CD4-positive, CD25-positive, alpha-beta regulatory T cell (primary cell): Measurements from ENCODE around the gene PIP5K1B. TPM values are rescaled to one million over a fixed set of nuclear protein-coding genes. Genes with fewer than 3 reads are reported as not detected.
A peak's percentile ranks its signal among the peaks of the same experiment; 100 is the strongest.

Experiments used
- ATAC-seq, 2 donors: fragments of 150-1000 bp; cut with Tn5 transposase; one replicate each; pipeline ENCODE4 v1.10.0; 2021; ENCODE audit warnings: low read depth in 2 of 2, moderate number of reproducible peaks in 2 of 2, moderate library complexity in 1 of 2
- DNase-seq, 3 donors: peaks; one replicate each; pipeline versions ENCODE4 v3.0.0 to v3.0.0-alpha.2; 2012 to 2022; ENCODE audit warnings: mixed read lengths in 1 of 3
- H3K27ac ChIP-seq: one replicate; pipeline ENCODE4 v1.7.0; 2013; ENCODE audit warnings: mild to moderate bottlenecking, low read length; ENCODE audit not compliant: insufficient read depth, poor library complexity, severe bottlenecking
- H3K27me3 ChIP-seq: one replicate; pipeline ENCODE4 v1.7.0; 2013; ENCODE audit warnings: low read length; ENCODE audit not compliant: control insufficient read depth, insufficient read depth
- H3K36me3 ChIP-seq: one replicate; pipeline ENCODE4 v1.7.0; 2013; ENCODE audit warnings: mild to moderate bottlenecking, low read length, moderate library complexity; ENCODE audit not compliant: control insufficient read depth, insufficient read depth
- H3K4me1 ChIP-seq: 2 replicates; pipeline ENCODE4 v1.7.0; 2013; ENCODE audit warnings: mild to moderate bottlenecking, low read length; ENCODE audit not compliant: insufficient read depth, control insufficient read depth, poor library complexity, severe bottlenecking
- H3K4me3 ChIP-seq: one replicate; pipeline ENCODE4 v1.7.0; 2013; ENCODE audit warnings: low read depth, mild to moderate bottlenecking, low read length, moderate library complexity
- H3K9me3 ChIP-seq, 2 experiments: 1 replicate in 1 of 2; 2 replicates in 1 of 2; pipeline ENCODE4 v1.7.0; 2013; ENCODE audit warnings: low read length in 2 of 2, mild to moderate bottlenecking in 1 of 2, moderate library complexity in 1 of 2; ENCODE audit not compliant: control insufficient read depth in 2 of 2
- H3K27ac Mint-ChIP-seq, 3 donors: one replicate each; pipeline ENCODE4 v1.8.0; 2020 to 2022; ENCODE audit warnings: mild to moderate bottlenecking in 3 of 3, mixed read lengths in 3 of 3, moderate library complexity in 2 of 3
- H3K27me3 Mint-ChIP-seq: one replicate; pipeline ENCODE4 v1.8.0; 2022; ENCODE audit warnings: mild to moderate bottlenecking, mixed read lengths
- H3K36me3 Mint-ChIP-seq: one replicate; pipeline ENCODE4 v1.8.0; 2020; ENCODE audit warnings: mixed read lengths
- H3K4me1 Mint-ChIP-seq, 4 donors: one replicate each; pipeline ENCODE4 v1.8.0; 2020 to 2022; ENCODE audit warnings: mixed read lengths in 4 of 4, mild to moderate bottlenecking in 1 of 4
- H3K4me3 Mint-ChIP-seq, 4 donors: one replicate each; pipeline ENCODE4 v1.8.0; 2020 to 2022; ENCODE audit warnings: mild to moderate bottlenecking in 4 of 4, mixed read lengths in 4 of 4, moderate library complexity in 3 of 4
- H3K9me3 Mint-ChIP-seq, 7 donors: one replicate each; pipeline ENCODE4 v1.8.0; 2020 to 2022; ENCODE audit warnings: mixed read lengths in 7 of 7, mild to moderate bottlenecking in 3 of 7, moderate library complexity in 2 of 7
- polyA plus RNA-seq, 4 donors: library from polyadenylated mRNA; unstranded; fragments of 300-500 nt; fragmentation: Illumina TruSeq; gene quantifications; one replicate each; pipeline ENCODE4 v1.2.3, GENCODE V29; 2021
- total RNA-seq: library from RNA; stranded (reverse); gene quantifications from one replicate; pipeline ENCODE4 v1.2.3, GENCODE V29; 2022

Gene PIP5K1B
- total and polyA plus RNA-seq, 5 donors from 2014 or later: 0.47 to 1.9 (median 1.0) TPM

DNA sequence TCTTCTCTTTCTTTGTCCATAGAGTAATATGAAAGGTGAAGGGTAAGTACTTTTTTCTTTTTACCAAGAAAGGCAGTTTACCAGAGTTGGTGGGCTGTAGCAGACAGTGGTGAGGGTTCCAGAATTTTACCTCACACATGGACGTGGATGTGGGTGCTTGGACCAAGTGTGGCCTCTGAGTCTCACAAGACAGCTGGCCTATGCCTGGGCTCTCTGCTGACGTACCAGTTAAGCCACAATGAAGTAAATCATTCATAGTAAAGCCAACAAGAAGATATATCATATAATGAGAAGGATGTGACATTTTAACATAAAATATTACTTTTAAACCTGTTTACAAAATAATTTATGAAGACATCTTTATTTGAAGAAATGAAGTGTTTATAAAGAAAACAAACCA lies 202.9 kb downstream of the PIP5K1B start:
- Histone ChIP-seq H3K27ac (no peak overlapping the region), H3K27me3 (no peaks in the 10 kb centered on the region), H3K4me1 (no peaks in the 10 kb centered on the region), H3K36me3 (no peaks in the 10 kb centered on the region), H3K4me3 (no peak overlapping the region), H3K9me3 (no peaks in the 10 kb centered on the region)
- Mint-ChIP-seq H3K4me1 (peaks cover 5 to 12% (median 9%) of the 10 kb centered on the region in 4 donors), H3K27me3 (peaks cover 6% of the 10 kb centered on the region), H3K9me3 (peaks cover 0 to 1% (median 0%) of the 10 kb centered on the region in 7 donors), H3K27ac (no peak overlapping the region), H3K36me3 (no peaks in the 10 kb centered on the region), H3K4me3 (no peak overlapping the region)
- no peak for ATAC-seq
- no peak for DNase-seq

DNA sequence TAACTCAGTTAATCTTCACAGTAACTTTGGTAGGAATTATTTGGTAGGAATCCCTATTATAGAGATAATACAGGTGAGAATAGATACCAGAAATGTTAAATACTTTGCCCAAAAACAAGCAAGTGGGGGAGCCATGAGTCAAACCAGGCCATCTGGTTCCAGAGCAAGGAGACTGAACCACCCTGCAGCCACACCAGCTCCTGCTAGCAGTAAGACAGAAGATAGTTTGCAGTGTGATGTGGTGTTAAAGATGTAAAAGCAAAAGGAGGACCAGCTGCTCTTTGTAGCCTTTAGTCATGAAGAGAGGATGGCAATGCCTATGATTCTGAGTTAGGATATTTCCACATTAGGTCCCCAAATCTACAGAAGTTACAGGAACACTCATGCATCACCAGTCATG lies 207.5 kb downstream of the PIP5K1B start:
- no peak overlapping the region for H3K27ac ChIP-seq
- no peak overlapping the region for H3K4me3 ChIP-seq
- H3K27me3 Mint-ChIP-seq: no peaks in the 10 kb centered on the region
- H3K9me3 Mint-ChIP-seq: no peaks in the 10 kb centered on the region
- H3K4me1 ChIP-seq: peaks cover 9% of the 10 kb centered on the region
- DNase-seq (peak in 1 of 3 donors; percentile 56), ATAC-seq (no peak)
- peaks cover 4 to 24% (median 18%) of the 10 kb centered on the region in 4 donors for H3K4me1 Mint-ChIP-seq
- no peaks in the 10 kb centered on the region for H3K9me3 ChIP-seq
- H3K27ac Mint-ChIP-seq: peak overlapping the region in 1 of 3 donors; percentile 87
- no peaks in the 10 kb centered on the region for H3K36me3 ChIP-seq
- no peaks in the 10 kb centered on the region for H3K27me3 ChIP-seq
- no peak overlapping the region for H3K4me3 Mint-ChIP-seq
- no peaks in the 10 kb centered on the region for H3K36me3 Mint-ChIP-seq

DNA sequence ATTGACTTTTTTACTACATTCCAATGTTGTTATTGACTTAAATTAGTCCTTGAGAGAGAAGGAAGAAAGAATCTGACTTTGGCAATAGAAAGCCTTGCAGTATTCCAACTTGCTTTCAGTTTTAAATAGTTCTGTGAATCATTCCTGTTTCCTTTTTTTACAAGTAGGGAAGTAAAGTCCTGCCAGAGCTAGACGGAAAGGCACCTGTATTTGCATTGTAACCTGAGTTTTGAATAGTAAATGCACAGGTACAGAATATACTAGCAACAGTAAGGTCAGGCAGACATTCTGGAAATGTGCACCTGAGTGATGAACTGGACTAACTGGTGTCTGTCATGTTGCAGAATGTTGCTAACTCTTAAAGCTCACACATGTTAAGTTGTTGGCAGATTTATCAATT lies 208.0 kb downstream of the PIP5K1B start:
- no peak overlapping the region for H3K4me3 ChIP-seq
- no peaks in the 10 kb centered on the region for H3K9me3 ChIP-seq
- Mint-ChIP-seq H3K4me1 (peaks cover 4 to 28% (median 19%) of the 10 kb centered on the region in 4 donors), H3K36me3 (no peaks in the 10 kb centered on the region), H3K4me3 (no peak overlapping the region), H3K27me3 (no peaks in the 10 kb centered on the region), H3K9me3 (no peaks in the 10 kb centered on the region), H3K27ac (no peak overlapping the region)
- no peaks in the 10 kb centered on the region for H3K36me3 ChIP-seq
- no peaks in the 10 kb centered on the region for H3K27me3 ChIP-seq
- no peak for ATAC-seq
- peaks cover 9% of the 10 kb centered on the region for H3K4me1 ChIP-seq
- H3K27ac ChIP-seq: no peak overlapping the region
- DNase-seq: no peak

DNA sequence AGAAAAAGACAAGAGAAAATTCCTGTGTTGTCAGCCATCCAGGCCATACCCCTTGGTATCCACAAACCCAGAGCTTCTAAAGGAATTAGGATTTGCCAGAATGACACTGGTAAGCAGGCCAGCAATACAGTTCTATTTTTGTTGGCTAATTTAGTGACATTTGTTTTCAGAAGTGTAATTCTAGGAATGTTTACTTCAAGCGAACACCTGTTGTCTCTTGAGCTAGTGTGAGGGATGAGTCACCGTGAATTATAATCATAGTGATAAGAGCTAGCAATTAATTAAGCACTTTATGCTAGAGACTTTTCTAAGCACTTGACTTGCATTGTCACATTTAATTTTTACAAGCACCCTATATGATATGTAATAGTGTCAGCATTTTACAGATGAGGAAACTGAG lies 209.7 kb downstream of the PIP5K1B start:
- Mint-ChIP-seq H3K9me3 (no peaks in the 10 kb centered on the region), H3K27ac (peak overlapping the region in 2 of 3 donors; percentile 12 to 95), H3K27me3 (no peaks in the 10 kb centered on the region), H3K4me1 (peaks cover 10 to 40% (median 25%) of the 10 kb centered on the region in 4 donors), H3K4me3 (no peak overlapping the region), H3K36me3 (no peaks in the 10 kb centered on the region)
- Histone ChIP-seq H3K4me1 (peaks cover 9% of the 10 kb centered on the region), H3K36me3 (no peaks in the 10 kb centered on the region), H3K9me3 (no peaks in the 10 kb centered on the region), H3K27ac (no peak overlapping the region), H3K27me3 (no peaks in the 10 kb centered on the region), H3K4me3 (no peak overlapping the region)
- DNase-seq (peak in 1 of 3 donors; percentile 89), ATAC-seq (peak; percentile 74 to 82)

DNA sequence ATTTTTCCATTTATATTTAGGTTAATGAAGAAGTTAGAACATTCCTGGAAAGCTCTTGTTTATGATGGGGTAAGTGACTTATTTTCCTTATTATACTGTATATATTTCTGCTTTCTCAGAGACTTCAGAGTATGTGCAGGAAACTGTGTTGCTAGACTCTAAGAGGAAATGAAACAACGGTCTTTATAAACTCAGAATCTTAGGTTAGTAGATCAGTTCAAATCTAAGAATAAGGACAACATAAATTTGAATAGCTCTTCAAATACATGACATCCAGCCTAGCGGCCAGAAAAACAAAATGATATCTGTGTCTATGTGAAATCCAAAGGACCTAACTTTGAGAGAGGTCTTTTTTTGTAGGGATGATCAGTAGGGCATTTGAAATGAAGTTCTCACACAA lies 214.6 kb downstream of the PIP5K1B start:
- Mint-ChIP-seq H3K27ac (peak overlapping the region; percentile 52 to 81 (median 78)), H3K9me3 (no peaks in the 10 kb centered on the region), H3K4me3 (peak overlapping the region in 2 of 4 donors; percentile 5 to 19), H3K27me3 (no peaks in the 10 kb centered on the region), H3K36me3 (no peaks in the 10 kb centered on the region), H3K4me1 (peaks cover 9 to 52% (median 28%) of the 10 kb centered on the region in 4 donors)
- H3K27ac ChIP-seq: peak overlapping the region; percentile 19
- no peaks in the 10 kb centered on the region for H3K27me3 ChIP-seq
- ATAC-seq: peak; percentile 38 to 48
- peak overlapping the region; percentile 47 for H3K4me3 ChIP-seq
- no peaks in the 10 kb centered on the region for H3K36me3 ChIP-seq
- H3K9me3 ChIP-seq: no peaks in the 10 kb centered on the region
- H3K4me1 ChIP-seq: peaks cover 11% of the 10 kb centered on the region
- peak in 2 of 3 donors; percentile 4 to 72 for DNase-seq

DNA sequence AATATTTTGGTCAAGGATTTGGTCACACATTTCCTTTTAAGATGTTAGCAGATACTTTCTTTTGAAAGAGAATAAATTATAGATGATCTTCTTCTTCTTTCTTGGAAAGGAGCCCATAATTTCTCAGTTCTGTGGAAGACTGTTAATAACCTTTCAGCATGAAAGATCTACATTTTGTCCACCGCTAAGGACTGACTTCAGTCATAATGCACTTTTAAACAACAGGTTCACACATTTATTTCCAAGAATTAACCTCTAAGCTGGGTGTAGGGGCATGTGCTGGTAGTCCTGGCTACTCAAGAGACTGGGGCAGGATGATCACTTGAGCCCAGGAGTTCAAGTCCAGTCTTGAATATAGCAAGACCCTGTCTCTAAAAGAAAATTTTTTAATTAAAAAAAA lies 215.9 kb downstream of the PIP5K1B start:
- H3K9me3 ChIP-seq: no peaks in the 10 kb centered on the region
- H3K27ac ChIP-seq: no peak overlapping the region
- H3K4me3 ChIP-seq: no peak overlapping the region
- peak overlapping the region; percentile 37 to 94 (median 81) for H3K27ac Mint-ChIP-seq
- no peak for ATAC-seq
- peak in 1 of 3 donors; percentile 57 for DNase-seq
- no peaks in the 10 kb centered on the region for H3K9me3 Mint-ChIP-seq
- peaks cover 3% of the 10 kb centered on the region for H3K4me1 ChIP-seq
- H3K36me3 Mint-ChIP-seq: no peaks in the 10 kb centered on the region
- H3K4me3 Mint-ChIP-seq: peak overlapping the region in 1 of 4 donors; percentile 48
- H3K4me1 Mint-ChIP-seq: peaks cover 9 to 39% (median 18%) of the 10 kb centered on the region in 4 donors
- H3K27me3 Mint-ChIP-seq: no peaks in the 10 kb centered on the region
- no peaks in the 10 kb centered on the region for H3K36me3 ChIP-seq
- H3K27me3 ChIP-seq: no peaks in the 10 kb centered on the region

DNA sequence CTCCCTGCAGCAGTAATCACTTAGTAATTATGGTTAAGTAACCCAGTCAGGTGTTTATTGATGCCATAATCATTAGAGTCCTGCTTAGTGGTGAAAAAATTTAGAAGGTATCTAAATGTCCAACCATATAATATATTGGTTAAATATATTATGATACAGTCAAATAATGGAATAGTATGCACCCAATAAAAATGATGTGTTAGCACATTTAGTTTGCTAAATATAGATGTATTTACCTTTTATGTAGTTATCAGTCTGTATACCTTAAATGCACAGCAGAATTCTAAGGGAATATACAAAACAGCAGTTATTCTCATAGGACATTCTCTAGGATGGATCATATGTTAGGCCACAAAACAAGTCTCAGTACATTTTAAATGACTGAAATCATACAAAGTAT lies 218.4 kb downstream of the PIP5K1B start:
- ATAC-seq (no peak), DNase-seq (no peak)
- Mint-ChIP-seq H3K27me3 (peaks cover 14% of the 10 kb centered on the region), H3K9me3 (no peaks in the 10 kb centered on the region), H3K4me1 (peaks cover 9 to 21% (median 14%) of the 10 kb centered on the region in 4 donors), H3K27ac (no peak overlapping the region), H3K36me3 (no peaks in the 10 kb centered on the region), H3K4me3 (no peak overlapping the region)
- H3K36me3 ChIP-seq: no peaks in the 10 kb centered on the region
- H3K9me3 ChIP-seq: no peaks in the 10 kb centered on the region
- H3K27me3 ChIP-seq: no peaks in the 10 kb centered on the region
- no peak overlapping the region for H3K4me3 ChIP-seq
- peaks cover 3% of the 10 kb centered on the region for H3K4me1 ChIP-seq
- H3K27ac ChIP-seq: no peak overlapping the region

DNA sequence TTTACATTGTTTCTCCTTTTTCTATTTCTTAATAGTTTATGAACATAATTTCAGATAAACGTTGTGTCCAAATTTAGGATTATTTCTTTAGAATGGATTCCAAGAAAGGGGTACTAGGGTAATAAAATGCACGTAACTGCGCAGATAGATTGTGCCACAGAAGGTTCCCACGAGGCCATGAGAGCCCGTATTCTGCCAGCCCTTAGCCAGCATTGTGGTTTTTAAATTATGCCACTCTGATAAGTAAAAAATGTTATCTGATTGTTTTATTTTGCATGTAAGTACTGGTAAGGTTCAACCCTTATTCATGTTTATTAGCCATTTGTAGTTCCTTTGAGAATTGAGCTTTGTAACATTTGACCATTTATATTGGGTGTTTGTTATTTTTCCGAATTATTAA lies 220.1 kb downstream of the PIP5K1B start:
- Histone ChIP-seq H3K9me3 (no peaks in the 10 kb centered on the region), H3K36me3 (no peaks in the 10 kb centered on the region), H3K27ac (no peak overlapping the region), H3K4me1 (no peaks in the 10 kb centered on the region), H3K4me3 (no peak overlapping the region), H3K27me3 (no peaks in the 10 kb centered on the region)
- no peak for DNase-seq
- no peak for ATAC-seq
- H3K27ac Mint-ChIP-seq: no peak overlapping the region
- H3K4me1 Mint-ChIP-seq: peaks cover 0 to 9% (median 5%) of the 10 kb centered on the region in 4 donors
- H3K9me3 Mint-ChIP-seq: no peaks in the 10 kb centered on the region
- no peaks in the 10 kb centered on the region for H3K36me3 Mint-ChIP-seq
- H3K4me3 Mint-ChIP-seq: no peak overlapping the region
- peaks cover 22% of the 10 kb centered on the region for H3K27me3 Mint-ChIP-seq
